Nephron progenitor cell (in vitro differentiated cells): ENCODE data around the gene CGB2.
A peak's percentile ranks its signal among the peaks of the same experiment; 100 is the strongest.
"Not testable (repeated sequence)": the region's sequence is repeated elsewhere in the genome, so short reads cannot be mapped to it uniquely, and the experiment has no call there.

Experiments used
- DNase-seq: peaks from one replicate; pipeline ENCODE4 v3.0.0; 2021
- H3K27ac Mint-ChIP-seq: 2 replicates; pipeline ENCODE4 v1.8.0; 2021; ENCODE audit warnings: mild to moderate bottlenecking, moderate library complexity, mixed read lengths
- H3K27me3 Mint-ChIP-seq: 2 replicates; pipeline ENCODE4 v1.8.0; 2021; ENCODE audit warnings: mild to moderate bottlenecking, low read depth, mixed read lengths; ENCODE audit not compliant: poor library complexity
- H3K36me3 Mint-ChIP-seq: 2 replicates; pipeline ENCODE4 v1.8.0; 2021; ENCODE audit warnings: low read depth, mixed read lengths
- H3K4me1 Mint-ChIP-seq: 2 replicates; pipeline ENCODE4 v1.8.0; 2021; ENCODE audit warnings: mixed read lengths
- H3K4me3 Mint-ChIP-seq: 2 replicates; pipeline ENCODE4 v1.8.0; 2021; ENCODE audit warnings: mild to moderate bottlenecking, moderate library complexity, mixed read lengths
- H3K9me3 Mint-ChIP-seq: 2 replicates; pipeline ENCODE4 v1.8.0; 2021; ENCODE audit warnings: mild to moderate bottlenecking, moderate library complexity, mixed read lengths
- TF ChIP-seq, protein P1 (sequence below): fragments of 200-600 bp; sonication (generic); IDR thresholded peaks from 2 replicates; pipeline ENCODE4 v1.5.0; 2021; ENCODE audit warnings: antibody characterized with exemption

The CGB2 gene

DNA sequence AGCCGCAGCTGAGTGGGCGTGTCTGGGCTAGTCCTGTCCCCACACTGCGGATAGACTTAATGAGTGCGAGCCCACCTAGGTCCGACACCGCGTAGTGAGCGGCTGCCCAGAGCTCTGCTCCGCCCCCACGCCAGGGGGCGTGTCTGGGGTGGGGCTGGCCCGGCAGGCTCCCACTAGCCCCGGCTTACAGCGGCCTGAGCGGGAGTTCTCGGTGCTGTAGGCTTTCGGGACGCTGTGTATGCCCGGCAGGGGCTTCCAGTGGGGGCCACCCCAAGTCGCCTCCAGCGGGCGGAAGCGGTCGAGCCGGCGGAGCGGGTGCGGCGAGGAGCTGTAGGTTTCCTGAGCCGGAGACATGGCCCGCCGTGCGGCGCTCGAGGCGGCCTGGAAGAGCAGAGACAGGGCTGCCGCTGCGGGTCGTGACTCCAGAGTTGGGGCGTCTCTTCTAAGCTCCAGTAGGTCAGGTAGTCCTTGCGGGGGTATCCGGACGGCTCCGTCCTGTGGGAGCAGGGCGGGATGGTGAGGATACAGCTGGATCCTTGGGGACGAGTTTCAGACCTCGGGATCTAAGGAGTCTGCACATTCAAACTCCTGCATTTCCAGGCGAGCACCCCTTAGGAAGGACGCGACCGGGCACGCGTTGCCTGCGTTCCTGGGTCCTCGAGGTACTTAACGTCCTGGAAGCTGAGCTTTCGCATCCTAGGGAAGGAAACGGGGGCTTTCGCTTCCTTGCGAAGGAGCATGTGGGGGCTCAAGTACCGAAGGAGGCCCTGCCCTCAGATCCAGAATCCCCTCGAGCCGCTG is 24.6 kb downstream of the CGB2 start:
- Mint-ChIP-seq H3K9me3 (no peaks in the 10 kb centered on the region), H3K36me3 (no peaks in the 10 kb centered on the region), H3K4me1 (peaks cover 38% of the 10 kb centered on the region), H3K27ac (no peak overlapping the region), H3K4me3 (peak overlapping the region; percentile 72), H3K27me3 (peaks cover 49% of the 10 kb centered on the region)
- DNase-seq: peak; percentile 83
- TF ChIP-seq, protein P1, sequence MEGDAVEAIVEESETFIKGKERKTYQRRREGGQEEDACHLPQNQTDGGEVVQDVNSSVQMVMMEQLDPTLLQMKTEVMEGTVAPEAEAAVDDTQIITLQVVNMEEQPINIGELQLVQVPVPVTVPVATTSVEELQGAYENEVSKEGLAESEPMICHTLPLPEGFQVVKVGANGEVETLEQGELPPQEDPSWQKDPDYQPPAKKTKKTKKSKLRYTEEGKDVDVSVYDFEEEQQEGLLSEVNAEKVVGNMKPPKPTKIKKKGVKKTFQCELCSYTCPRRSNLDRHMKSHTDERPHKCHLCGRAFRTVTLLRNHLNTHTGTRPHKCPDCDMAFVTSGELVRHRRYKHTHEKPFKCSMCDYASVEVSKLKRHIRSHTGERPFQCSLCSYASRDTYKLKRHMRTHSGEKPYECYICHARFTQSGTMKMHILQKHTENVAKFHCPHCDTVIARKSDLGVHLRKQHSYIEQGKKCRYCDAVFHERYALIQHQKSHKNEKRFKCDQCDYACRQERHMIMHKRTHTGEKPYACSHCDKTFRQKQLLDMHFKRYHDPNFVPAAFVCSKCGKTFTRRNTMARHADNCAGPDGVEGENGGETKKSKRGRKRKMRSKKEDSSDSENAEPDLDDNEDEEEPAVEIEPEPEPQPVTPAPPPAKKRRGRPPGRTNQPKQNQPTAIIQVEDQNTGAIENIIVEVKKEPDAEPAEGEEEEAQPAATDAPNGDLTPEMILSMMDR: peak; percentile 17

DNA sequence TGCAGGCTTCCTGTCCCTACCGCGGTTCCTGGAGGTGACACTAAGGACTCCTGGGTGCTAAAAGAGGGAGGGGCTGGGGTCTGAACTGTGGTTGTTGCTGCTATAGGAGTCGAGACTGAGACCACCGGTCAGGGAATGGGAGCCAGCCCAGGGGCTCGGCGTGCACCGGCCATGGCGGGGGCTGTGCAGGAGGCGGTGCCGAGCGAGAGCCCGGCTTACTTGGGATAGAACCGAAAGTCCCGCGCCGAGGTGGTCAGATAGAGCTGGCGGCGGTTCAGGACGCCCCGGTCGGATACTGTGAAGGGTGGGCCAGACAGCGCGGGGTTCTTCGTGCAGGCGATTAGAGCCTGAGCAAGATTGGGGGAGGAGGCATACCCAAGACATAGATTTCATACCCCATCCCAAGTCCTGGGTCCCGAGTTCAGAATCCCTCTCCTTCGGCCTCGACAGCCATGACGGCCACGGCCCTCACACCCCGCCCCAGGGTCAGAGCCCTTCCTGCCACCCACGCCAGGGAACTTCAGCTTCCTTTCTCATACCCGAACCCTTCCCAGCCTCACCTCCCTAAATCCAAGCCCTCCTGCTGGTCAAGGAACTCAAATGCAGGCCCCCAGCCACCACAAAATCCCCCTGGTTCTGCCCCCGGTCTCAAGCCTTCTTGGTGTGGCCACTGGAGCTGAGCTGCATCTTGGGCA is 25.4 kb downstream of the CGB2 start:
- H3K9me3 Mint-ChIP-seq, DNase-seq, H3K36me3 Mint-ChIP-seq, H3K27ac Mint-ChIP-seq: not testable (repeated sequence)
- H3K4me3 Mint-ChIP-seq: peak overlapping the region; percentile 72
- peaks cover 47% of the 10 kb centered on the region for H3K27me3 Mint-ChIP-seq
- H3K4me1 Mint-ChIP-seq: peaks cover 38% of the 10 kb centered on the region

DNA sequence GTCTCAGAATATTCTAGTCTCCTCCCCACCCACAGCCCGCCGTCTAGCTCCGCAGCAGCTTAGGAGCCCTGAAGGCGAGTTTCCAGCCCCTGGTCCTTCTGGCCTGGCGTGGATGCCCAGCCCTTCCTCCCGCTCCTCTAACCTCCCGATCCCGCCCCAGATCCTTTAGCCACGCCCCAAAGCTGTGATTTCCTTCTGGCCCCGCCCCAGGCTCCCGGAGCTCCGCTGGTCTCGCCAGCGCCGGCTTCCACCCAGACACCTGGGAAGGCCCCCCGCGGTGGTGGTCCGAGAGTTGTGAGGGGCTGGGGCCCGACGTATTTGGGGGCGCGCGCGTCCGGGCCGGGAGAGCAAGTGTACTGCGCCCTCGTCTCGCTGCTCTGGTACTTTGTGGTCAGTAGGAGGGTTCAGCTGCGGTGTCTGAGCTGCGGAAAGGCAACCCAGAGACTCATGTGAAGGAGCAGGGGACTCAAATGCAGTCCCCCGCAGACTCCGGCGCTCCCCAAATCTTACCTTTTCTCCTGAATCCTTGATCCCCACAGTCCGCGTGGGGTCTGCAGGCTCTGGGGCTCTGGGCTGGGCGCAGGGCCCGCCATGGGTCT is 26.0 kb downstream of the CGB2 start, which contains the start of gene CGB7:
CGB7 (minus strand) TSS at position 114 of the 599 bp plus-strand sequence. CDS start 2,374 bp downstream, outside the sequence.
- Mint-ChIP-seq H3K4me3 (peak within 1 kb of the TSS; percentile 72), H3K4me1 (peaks cover 38% of the 10 kb centered on the region), H3K27ac (no peak within 1 kb of the TSS), H3K27me3 (peaks cover 47% of the 10 kb centered on the region), H3K36me3 (no peaks in the 10 kb centered on the region), H3K9me3 (no peaks in the 10 kb centered on the region)
- DNase-seq: peak; percentile 89
- TF ChIP-seq, protein P1: no peak

DNA sequence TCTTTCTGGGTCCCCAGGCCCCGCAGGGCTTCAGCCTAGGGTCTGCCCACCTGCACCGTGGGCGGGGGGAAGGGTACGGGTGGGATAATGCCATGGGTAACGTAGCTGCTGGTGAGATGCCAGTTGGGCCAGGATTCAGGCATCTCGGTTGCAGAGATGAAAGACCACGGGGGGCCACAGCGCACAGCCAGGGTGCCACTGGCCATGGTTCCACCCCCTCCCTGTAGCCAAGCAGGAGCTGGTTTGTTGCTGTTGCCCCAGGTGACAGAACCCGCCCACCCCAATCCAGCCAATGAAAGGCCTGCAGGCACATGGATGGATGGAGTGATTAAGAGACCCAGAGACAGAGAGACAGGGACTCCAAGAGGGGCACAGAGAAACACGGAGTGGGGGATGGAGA is 26.9 kb downstream of the CGB2 start:
- DNase-seq: no peak
- Mint-ChIP-seq H3K4me1 (peaks cover 43% of the 10 kb centered on the region), H3K36me3 (no peaks in the 10 kb centered on the region), H3K9me3 (no peaks in the 10 kb centered on the region), H3K27ac (no peak overlapping the region), H3K4me3 (peak overlapping the region; percentile 72), H3K27me3 (peaks cover 51% of the 10 kb centered on the region)
- TF ChIP-seq, protein P1: no peak

DNA sequence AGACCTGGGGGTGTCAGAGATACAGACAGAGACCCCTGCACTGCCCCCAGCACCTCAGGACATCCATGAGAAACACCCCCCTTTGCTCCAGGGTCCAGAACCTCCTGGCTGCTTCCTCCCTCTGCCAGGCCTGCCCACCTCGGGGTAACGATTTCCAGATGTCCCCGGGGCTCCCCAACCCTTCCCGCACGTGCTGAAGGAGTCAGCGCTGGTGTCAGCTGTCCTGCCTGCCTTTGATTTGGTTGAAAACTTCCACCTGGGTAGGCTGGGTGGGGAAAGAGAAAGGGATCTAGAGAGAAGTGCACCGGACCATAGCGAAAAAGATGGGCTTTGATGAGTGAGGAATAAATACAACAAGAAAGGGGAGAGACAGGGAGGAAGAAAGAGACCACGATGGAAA is 27.4 kb downstream of the CGB2 start:
- peaks cover 48% of the 10 kb centered on the region for H3K4me1 Mint-ChIP-seq
- H3K4me3 Mint-ChIP-seq: no peak overlapping the region
- DNase-seq: no peak
- H3K27me3 Mint-ChIP-seq: peaks cover 47% of the 10 kb centered on the region
- TF ChIP-seq, protein P1: no peak
- H3K27ac Mint-ChIP-seq: no peak overlapping the region
- no peaks in the 10 kb centered on the region for H3K9me3 Mint-ChIP-seq
- H3K36me3 Mint-ChIP-seq: no peaks in the 10 kb centered on the region

GRCh38 chr19:49061000-49061399 is 29.3 kb downstream of the CGB2 start:
- no peaks in the 10 kb centered on the region for H3K36me3 Mint-ChIP-seq
- H3K9me3 Mint-ChIP-seq: no peaks in the 10 kb centered on the region

More at GRCh38 chr19:49061000-49061399, 29.3 kb downstream of the CGB2 start:
- H3K4me3 Mint-ChIP-seq: no peak overlapping the region
- peaks cover 62% of the 10 kb centered on the region for H3K4me1 Mint-ChIP-seq
- TF ChIP-seq, protein P1: no peak
- H3K27me3 Mint-ChIP-seq: peaks cover 42% of the 10 kb centered on the region
- no peak for DNase-seq
- no peak overlapping the region for H3K27ac Mint-ChIP-seq
